Stomach (tissue), 9 donors: ENCODE measurements around the gene HK1. TPM values are rescaled to one million over a fixed set of nuclear protein-coding genes. Genes with fewer than 3 reads are reported as not detected.
"Not testable (repeated sequence)": the region's sequence is repeated elsewhere in the genome, so short reads cannot be mapped to it uniquely, and the experiment has no call there.

Experiments used
- DNase-seq, 2 donors: peaks; one replicate each; pipeline versions ENCODE4 v3.0.0 to v3.0.0-alpha.2; 2013 to 2019
- H3K27ac ChIP-seq, 5 donors: fragments of 200-600 bp in 4 of 5; sonication (generic) in 4 of 5; one replicate each; pipeline ENCODE4 v1.5.1; 2013 to 2019; ENCODE audit warnings: mild to moderate bottlenecking in 1 of 5, moderate library complexity in 1 of 5
- H3K27me3 ChIP-seq, 3 donors: fragments of 200-600 bp; sonication (generic); one replicate each; pipeline ENCODE4 v1.5.1; 2017 to 2019; ENCODE audit warnings: mixed run types in 1 of 3
- H3K36me3 ChIP-seq, 4 donors: fragments of 200-600 bp; sonication (generic); 1 replicate in 3 of 4; 2 replicates in 1 of 4; pipeline ENCODE4 v1.5.1; 2016 to 2019
- H3K4me1 ChIP-seq, 4 donors: fragments of 200-600 bp; sonication (generic); one replicate each; pipeline ENCODE4 v1.5.1; 2016 to 2019
- H3K4me3 ChIP-seq, 4 donors: fragments of 200-600 bp; sonication (generic) in 3 of 4; one replicate each; pipeline ENCODE4 v1.5.1; 2016 to 2019; ENCODE audit warnings: mild to moderate bottlenecking in 1 of 4
- H3K9me3 ChIP-seq, 4 donors: fragments of 200-600 bp; sonication (generic); one replicate each; pipeline ENCODE4 v1.5.1; 2016 to 2019
- CTCF ChIP-seq, 7 experiments: fragments of 450-650 bp in 4 of 7; fragments of 200-600 bp in 3 of 7; sonication (generic) in 3 of 7; IDR thresholded peaks; one replicate each; pipeline ENCODE4 v1.5.1; 2016 to 2019; ENCODE audit warnings: antibody characterized with exemption in 7 of 7, control low read depth in 2 of 7, mild to moderate bottlenecking in 1 of 7
- EP300 ChIP-seq: sonication (generic); formaldehyde crosslinking; IDR thresholded peaks from one replicate; pipeline ENCODE4 v1.6.1; 2017; ENCODE audit warnings: antibody characterized with exemption
- POLR2A ChIP-seq, 4 donors: fragments of 450-650 bp; IDR thresholded peaks; one replicate each; pipeline ENCODE4 v1.6.1; 2016; ENCODE audit warnings: antibody characterized with exemption in 4 of 4, control low read depth in 2 of 4, mild to moderate bottlenecking in 1 of 4, moderate library complexity in 1 of 4
- POLR2AphosphoS5 ChIP-seq, 3 donors: sonication (generic); formaldehyde crosslinking; IDR thresholded peaks; one replicate each; pipeline ENCODE4 v1.6.1; 2016; ENCODE audit warnings: antibody characterized with exemption in 3 of 3
- WGBS, 5 donors: extraction: QIAGEN DNeasy Blood & Tissue Kit in 3 of 5; methylation state at CpG; one replicate each; pipeline versions ENCODE4 v1.1.5 to v1.1.7; 2013 to 2018; 5-methylcytosine and 5-hydroxymethylcytosine counted together
- intact Hi-C: fragments of 100-400 bp; cut with DNase I; formaldehyde crosslinking; loops from one replicate; pipeline ENCODE4 v1.15.1; 2023; ENCODE audit warnings: low total_unique reads
- polyA plus RNA-seq, 3 donors: library from polyadenylated mRNA; stranded (reverse); fragments of 200-250 nt; gene quantifications; one replicate each; pipeline ENCODE4 v1.2.3, GENCODE V29; 2013
- total RNA-seq, 5 donors: library from RNA; depleted of rRNA; stranded (reverse); fragments of >200 nt; gene quantifications; one replicate each; pipeline versions ENCODE4 v1.1.0 to v1.2.3, GENCODE V29; 2014 to 2016
- donor health status: healthy with polysubstance abuse.
- donor health status: Bipolar disorder and iron deficiency.
- donor health status: healthy.

Gene HK1
- total and polyA plus RNA-seq, 8 donors: 32.7 to 60.9 (median 50.8) TPM

- Histone ChIP-seq H3K36me3 (no peaks in the 10 kb centered on the region), H3K27ac (no peak overlapping the region), H3K4me3 (no peak overlapping the region), H3K9me3 (no peaks in the 10 kb centered on the region), H3K4me1 (no peaks in the 10 kb centered on the region), H3K27me3 (no peaks in the 10 kb centered on the region)
- TF ChIP-seq POLR2A (IDR thresholded peaks at IDR 0.05) (no peak), EP300 (no peak), CTCF (IDR thresholded peaks at IDR 0.05) (no peak)
- intact Hi-C loops: no loop called here
- WGBS, 5 donors: 85 to 96% (median 92%) methylated on average over 3 of the region's 3 CpGs
- no peak for DNase-seq
These were observed 25.3 kb downstream of the HK1 start for GRCh38 chr10:69303632-69304051.

GRCh38 chr10:69306421-69306820 is 28.1 kb downstream of the HK1 start:
- no peaks in the 10 kb centered on the region for H3K36me3 ChIP-seq
- WGBS, 5 donors: 85 to 94% (median 91%) methylated on average over 2 of the region's 2 CpGs
- TF ChIP-seq POLR2A (IDR thresholded peaks at IDR 0.05) (no peak), CTCF (IDR thresholded peaks at IDR 0.05) (no peak), POLR2AphosphoS5 (IDR thresholded peaks at IDR 0.05) (no peak)
- H3K27me3 ChIP-seq: no peaks in the 10 kb centered on the region
- no peaks in the 10 kb centered on the region for H3K9me3 ChIP-seq
- H3K4me3 ChIP-seq: no peak overlapping the region
- H3K4me1 ChIP-seq: peaks cover 0 to 11% (median 2%) of the 10 kb centered on the region in 4 donors
- DNase-seq: no peak
- no peak overlapping the region for H3K27ac ChIP-seq
- intact Hi-C loops: no loop called here

GRCh38 chr10:69307434-69307833 is 29.1 kb downstream of the HK1 start:
- Histone ChIP-seq H3K4me3 (no peak overlapping the region), H3K27ac (no peak overlapping the region), H3K36me3 (no peaks in the 10 kb centered on the region), H3K9me3 (no peaks in the 10 kb centered on the region), H3K27me3 (no peaks in the 10 kb centered on the region), H3K4me1 (peaks cover 0 to 18% (median 4%) of the 10 kb centered on the region in 4 donors)
- TF ChIP-seq EP300: no peak
- TF ChIP-seq POLR2AphosphoS5 (IDR thresholded peaks at IDR 0.05): no peak
- no peak for TF ChIP-seq POLR2A (IDR thresholded peaks at IDR 0.05)
- TF ChIP-seq CTCF (IDR thresholded peaks at IDR 0.05): no peak
- intact Hi-C loops: no loop called here
- WGBS, 5 donors: 76 to 89% (median 83%) methylated on average over 4 of the region's 4 CpGs
- DNase-seq: no peak

GRCh38 chr10:69308304-69308703 is 30.0 kb downstream of the HK1 start:
- H3K36me3 ChIP-seq, H3K27me3 ChIP-seq, H3K4me3 ChIP-seq, H3K9me3 ChIP-seq, H3K27ac ChIP-seq, intact Hi-C loops, DNase-seq: not testable (repeated sequence)
- WGBS, 5 donors: 87 to 94% (median 89%) methylated on average over 10 of the region's 10 CpGs
- peaks cover 0 to 18% (median 4%) of the 10 kb centered on the region in 4 donors for H3K4me1 ChIP-seq

GRCh38 chr10:69311309-69311708 is 33.0 kb downstream of the HK1 start:
- Histone ChIP-seq H3K27me3 (no peaks in the 10 kb centered on the region), H3K36me3 (no peaks in the 10 kb centered on the region), H3K9me3 (no peaks in the 10 kb centered on the region), H3K4me3 (no peak overlapping the region), H3K4me1 (peaks cover 0 to 26% (median 14%) of the 10 kb centered on the region in 4 donors), H3K27ac (peak overlapping the region in 3 of 5 donors; percentile 16 to 61 (median 42))
- no peak for DNase-seq
- 13 to 40% (median 29%) methylated on average over 4 of the region's 4 CpGs for WGBS, 5 donors
- TF ChIP-seq POLR2AphosphoS5 (IDR thresholded peaks at IDR 0.05): peak in 1 of 3 donors; percentile 29
- TF ChIP-seq POLR2A (IDR thresholded peaks at IDR 0.05): no peak
- intact Hi-C loops: no loop called here
